Measurements from ENCODE around the gene SGMS2.
"Not testable (repeated sequence)": the region's sequence is repeated elsewhere in the genome, so short reads cannot be mapped to it uniquely, and the experiment has no call there.

The SGMS2 gene

DNA sequence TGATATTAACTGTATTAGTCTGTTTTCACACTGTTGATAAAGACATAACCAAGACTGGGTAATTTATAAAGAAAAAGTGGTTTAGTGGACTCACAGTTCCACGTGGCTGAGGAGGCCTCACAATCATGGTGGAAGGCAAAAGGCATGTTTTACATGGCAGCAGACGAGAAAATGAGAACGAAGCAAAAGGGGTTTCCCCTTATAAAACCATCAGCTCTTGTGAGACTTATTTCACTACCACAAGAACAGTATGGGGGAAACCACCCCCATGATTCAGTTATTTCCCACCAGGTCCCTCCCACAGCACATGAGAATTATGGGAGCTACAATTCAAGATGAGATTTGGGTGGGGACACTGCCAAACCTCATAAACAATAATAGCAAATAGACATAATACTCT lies 80.3 kb downstream of the SGMS2 start:
- FAIRE-seq; DNase-seq (ENCODE audit: insufficient read length, low spot score): not testable (repeated sequence)

DNA sequence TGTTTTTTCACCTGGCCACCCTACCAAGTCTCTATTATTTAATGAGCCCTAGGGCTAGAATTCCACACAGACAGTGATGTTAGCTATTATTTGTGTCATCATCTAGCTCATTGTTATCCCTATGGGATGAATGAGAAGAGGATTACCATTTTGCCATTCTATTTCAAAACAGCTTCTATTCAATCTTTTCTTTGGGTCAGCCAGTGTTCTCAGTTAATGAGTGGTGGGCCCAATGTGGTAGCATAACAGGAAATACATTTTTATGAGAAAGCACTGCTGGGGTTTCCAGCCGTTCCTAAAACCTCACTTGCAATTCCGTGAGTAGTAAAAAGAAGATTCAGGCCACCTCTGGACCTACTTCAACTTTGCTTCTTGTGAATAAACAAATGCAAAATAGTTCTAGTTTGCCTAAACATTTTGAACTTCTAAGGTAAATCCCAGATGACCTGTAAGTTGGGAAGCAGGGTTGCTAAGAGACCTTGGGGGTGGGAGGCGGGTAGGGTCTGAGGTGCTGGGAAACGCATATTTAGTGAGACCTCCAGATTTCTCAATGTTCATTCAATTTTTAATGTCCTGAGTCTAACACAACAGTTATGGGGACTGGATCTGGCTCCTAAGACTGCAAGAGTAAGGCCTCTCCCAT lies 81.8 kb downstream of the SGMS2 start:
- FAIRE-seq = no peak
- DNase-seq (ENCODE audit: insufficient read length, low spot score) = no peak

DNA sequence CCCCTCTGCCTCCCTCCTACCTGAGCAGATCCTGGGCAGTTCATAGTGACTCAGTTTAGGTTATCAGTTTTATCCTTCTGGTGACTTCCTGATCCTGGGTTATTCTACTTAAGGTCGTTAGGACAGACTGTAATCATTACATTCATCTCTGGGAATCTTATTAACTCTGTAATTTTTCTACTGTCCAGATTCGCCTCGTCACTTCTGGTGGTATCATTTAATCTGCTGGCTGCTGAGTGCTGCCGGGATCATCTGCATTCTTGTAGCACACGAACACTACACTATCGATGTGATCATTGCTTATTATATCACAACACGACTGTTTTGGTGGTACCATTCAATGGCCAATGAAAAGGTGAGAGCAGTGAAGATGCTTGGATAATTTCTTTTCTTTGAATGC lies 83.6 kb downstream of the SGMS2 start:
- DNase-seq (ENCODE audit: insufficient read length, low spot score) (no peak), FAIRE-seq (no peak)

DNA sequence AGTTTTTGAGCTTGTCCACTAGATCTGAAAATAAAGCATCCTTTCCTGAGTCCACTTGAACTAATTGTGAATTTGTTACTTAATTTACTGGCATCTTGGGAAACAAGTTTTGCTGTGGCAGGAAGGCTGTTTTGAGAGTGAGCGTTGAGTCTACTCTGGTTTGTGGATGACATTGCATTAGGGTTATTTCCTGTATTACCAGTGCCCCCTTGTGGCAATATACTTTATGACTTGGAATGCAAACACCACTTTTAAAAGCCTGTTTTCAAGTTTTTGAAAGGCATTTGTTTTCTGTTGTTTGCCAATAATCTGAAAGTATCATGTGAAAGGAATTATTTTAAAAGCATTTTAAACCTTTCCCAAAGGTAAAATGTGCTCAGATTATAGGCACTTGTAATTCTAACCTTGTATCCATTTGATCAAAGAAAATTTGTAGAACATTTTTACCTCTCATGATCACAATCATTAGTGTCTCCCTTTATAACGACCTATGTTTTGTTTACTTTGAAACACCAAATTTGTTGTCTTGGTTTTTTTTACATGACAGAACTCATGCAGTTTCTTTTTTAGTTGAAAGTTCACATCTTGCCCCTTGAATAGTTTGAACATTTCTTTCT lies 88.7 kb downstream of the SGMS2 start:
- FAIRE-seq (no peak), DNase-seq (ENCODE audit: insufficient read length, low spot score) (peak; percentile 13)

DNA sequence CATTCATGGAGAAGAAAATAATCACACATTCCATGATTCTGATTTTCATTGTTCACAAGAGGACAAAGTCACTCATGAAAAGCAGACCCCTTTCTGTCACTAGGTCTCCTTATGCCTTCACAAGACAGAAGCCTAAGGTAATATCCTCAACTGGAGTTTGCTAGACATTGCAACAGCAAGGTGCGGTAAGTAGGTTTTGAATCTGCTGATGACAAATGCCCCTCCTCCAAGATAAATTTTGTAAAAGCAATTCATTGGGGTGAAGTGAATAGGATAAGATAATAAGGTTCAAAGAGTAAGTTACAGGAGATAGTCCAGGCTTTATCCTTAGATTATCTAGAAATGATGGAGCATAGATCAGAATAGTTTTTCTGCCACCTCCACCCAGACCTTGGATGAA lies 90.5 kb downstream of the SGMS2 start:
- FAIRE-seq (no peak), DNase-seq (ENCODE audit: insufficient read length, low spot score) (no peak)

DNA sequence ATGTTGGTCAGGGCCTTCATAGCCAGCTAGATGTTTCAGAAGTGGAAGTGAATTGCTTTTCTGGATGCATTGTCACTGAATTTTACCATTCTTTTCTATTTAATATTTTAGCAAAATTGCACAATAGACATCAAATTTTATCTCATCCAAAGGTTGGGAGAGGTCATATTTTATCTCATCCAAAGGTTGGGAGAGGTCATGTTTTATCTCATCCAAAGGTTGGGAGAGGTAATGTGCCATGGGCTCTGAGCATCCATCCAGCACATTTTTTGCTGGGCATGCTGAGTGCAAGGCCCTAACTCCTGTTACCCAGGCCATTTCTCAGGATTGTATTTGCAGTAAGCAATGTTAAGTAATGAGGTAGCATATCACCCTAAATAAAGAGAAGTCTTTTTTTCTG lies 91.9 kb downstream of the SGMS2 start:
- no peak for FAIRE-seq
- DNase-seq (ENCODE audit: insufficient read length, low spot score) = no peak

DNA sequence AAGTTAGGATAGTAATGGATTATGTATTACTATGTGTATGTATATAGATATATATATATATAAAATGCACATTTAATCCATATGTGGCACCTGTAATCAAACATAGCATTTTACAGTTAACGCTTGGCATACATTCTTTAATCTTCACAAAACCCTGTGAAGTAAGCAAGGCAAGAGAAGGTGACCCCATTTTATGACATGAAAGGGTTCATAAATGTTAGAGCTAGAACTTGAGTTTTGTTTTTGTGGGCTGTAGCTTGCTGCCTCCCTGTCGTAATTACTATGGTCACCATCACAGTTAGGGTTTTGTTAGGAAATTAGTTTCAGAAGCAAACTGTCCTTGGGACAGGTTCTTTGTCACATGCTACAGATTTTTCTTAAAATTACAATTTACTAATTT lies 92.8 kb downstream of the SGMS2 start:
- no peak for FAIRE-seq
- no peak for DNase-seq (ENCODE audit: insufficient read length, low spot score)

DNA sequence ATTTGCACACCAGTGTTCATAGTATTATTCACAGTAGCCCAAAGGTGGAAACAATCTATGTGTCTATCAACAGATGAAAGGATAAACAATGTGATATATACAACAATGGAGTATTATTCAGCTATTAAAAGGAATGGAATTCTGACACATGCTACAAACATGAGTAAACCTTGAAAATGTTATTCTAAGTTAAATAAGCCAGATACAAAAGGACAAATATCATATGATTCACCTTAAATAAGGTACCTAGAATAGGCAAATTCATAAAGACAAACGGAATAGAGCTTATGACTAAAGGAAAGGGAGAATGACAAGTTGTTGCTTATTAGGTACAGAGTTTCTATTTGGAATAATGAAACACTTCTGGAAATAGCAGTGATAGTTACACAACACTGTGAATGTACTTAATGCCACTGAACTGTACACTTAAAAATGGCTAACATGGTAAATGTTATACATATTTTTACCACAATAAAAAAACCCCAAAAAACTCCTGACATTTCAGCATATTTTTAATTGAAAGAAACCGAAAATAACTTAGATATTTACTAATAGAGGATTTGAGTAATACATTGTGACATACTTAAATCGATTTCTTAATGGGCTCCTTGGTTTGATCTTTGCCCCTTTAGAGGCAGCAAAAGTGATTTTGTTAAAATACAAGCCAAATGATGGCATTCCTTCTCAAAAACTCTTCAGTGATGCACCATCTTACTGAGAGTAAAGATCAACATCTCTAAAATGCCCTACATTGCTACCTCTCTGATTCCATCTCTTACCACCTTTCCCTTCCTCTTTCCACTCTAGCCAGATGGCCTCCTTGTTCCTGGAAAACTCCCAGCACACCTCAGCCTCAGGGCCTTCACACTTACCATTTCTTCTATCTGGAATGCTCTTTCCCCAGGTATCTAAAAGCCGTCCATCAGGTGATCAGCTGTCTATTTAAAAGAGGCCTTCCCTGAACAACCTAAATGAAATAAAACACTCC lies 98.0 kb downstream of the SGMS2 start:
- FAIRE-seq (no peak), DNase-seq (ENCODE audit: insufficient read length, low spot score) (no peak)

DNA sequence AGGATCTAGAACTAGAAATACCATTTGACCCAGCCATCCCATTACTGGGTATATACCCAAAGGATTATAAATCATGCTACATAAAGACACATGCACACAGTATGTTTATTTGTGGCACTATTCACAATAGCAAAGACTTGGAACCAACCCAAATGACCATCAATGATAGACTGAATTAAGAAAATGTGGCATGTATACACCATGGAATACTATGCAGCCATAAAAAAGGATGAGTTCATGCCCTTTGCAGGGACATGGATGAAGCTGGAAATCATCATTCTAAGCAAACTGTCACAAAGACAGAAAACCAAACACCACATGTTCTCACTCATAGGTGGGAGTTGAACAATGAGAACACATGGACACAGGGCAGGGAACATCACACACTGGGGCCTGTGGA lies 101.0 kb downstream of the SGMS2 start:
- FAIRE-seq = not testable (repeated sequence)

DNA sequence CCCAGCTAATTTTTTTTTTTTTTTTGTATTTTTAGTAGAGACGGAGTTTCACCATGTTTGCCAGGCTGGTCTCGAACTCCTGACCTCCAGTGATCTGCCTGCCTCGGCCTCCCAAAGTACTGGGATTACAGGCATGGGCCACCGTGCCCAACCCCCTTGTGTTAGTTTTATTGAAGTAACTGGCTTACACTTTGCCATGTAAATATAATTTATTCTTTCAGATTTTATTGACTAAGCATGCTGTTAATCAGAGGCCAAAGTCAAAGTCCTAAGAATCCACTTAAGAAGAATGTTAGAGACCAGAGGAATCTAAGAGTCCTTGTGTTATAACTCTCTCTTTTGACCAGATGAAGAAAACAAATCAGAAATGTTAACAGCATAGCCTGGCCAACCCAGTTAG lies 102.1 kb downstream of the SGMS2 start:
- DNase-seq (ENCODE audit: insufficient read length, low spot score); FAIRE-seq: not testable (repeated sequence)

More for the DNA sequence above, 101.0 kb downstream of the SGMS2 start:
- not testable (repeated sequence) for DNase-seq (ENCODE audit: insufficient read length, low spot score)

DNA sequence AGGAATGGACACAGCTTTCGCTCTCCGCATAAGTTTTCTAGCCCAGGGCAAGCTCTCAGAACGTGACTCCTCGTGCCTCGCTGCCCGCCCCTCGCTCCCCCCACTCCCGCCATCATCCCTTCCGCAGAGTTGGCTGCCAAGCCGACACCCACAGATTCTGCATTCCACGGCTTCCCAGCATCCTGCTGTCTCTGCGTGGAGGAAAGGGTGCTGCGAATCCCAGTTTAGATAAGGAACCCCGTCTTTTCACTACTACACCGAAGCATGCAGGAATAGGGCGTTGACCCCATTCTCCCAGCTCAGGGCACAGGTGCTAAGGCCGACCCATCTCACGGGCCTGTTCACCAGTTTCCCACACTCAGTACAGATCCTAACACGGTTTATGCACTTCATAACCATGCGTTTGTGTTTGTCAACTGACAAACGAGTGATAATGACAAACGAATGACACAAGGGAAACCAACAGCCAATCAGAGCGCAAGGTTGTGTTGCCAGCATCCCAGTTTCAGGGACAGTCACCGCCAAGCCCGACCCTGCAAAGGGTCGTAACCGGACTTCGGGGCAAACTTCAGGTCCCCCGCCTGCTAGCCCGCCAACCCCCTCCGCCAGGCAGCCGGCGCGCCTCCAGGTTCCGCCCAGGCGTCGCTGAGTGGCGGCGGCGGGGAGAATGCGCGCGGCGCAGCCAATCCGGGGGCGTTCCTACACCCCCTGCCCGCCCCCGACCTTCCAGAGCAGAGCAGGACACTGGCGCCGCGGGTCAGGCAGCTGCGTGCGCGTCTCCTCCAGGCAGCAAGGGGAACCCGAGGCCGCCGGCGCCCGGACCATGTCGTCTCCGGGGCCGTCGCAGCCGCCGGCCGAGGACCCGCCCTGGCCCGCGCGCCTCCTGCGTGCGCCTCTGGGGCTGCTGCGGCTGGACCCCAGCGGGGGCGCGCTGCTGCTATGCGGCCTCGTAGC lies 106.4 kb downstream of the SGMS2 start, which contains the start of gene CYP2U1:
TSS of gene CYP2U1 (plus strand) at position 729 of the 954 bp plus-strand sequence. CDS start at position 824, 95 bp downstream.
- DNase-seq (ENCODE audit: insufficient read length, low spot score) (peak; percentile 62), FAIRE-seq (no peak)

DNA sequence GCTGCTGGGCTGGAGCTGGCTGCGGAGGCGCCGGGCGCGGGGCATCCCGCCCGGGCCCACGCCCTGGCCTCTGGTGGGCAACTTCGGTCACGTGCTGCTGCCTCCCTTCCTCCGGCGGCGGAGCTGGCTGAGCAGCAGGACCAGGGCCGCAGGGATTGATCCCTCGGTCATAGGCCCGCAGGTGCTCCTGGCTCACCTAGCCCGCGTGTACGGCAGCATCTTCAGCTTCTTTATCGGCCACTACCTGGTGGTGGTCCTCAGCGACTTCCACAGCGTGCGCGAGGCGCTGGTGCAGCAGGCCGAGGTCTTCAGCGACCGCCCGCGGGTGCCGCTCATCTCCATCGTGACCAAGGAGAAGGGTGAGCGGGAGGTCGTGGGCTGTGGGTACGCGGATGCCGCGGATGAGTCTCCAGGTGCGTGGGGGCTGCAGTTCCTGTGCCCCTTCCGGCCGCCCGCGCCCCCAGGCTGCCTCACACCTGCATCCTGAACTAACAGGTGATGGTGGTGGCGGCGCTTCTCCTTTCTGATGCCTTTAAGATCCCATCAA lies 107.1 kb downstream of the SGMS2 start:
- DNase-seq (ENCODE audit: insufficient read length, low spot score) = no peak
- FAIRE-seq = no peak

DNA sequence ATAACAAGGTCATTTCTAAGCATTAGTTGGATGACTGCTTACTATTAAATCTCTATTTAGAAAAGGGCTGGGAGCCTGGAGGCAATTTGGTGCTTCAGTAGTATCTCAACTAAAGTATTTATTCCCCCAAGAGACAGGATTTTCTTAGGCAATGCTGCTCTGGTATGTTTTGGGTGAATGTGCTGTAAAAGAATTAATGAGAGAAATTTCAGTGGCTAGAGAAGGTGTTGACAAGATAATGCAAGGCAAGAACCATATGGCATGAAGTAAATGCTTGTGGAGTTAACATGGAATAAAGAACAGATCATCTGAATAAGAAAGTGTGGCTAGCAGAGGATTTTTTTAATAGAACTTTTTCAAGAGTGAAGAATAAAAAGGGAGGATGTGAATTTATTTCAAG lies 110.5 kb downstream of the SGMS2 start:
- FAIRE-seq (no peak), DNase-seq (ENCODE audit: insufficient read length, low spot score) (no peak)

DNA sequence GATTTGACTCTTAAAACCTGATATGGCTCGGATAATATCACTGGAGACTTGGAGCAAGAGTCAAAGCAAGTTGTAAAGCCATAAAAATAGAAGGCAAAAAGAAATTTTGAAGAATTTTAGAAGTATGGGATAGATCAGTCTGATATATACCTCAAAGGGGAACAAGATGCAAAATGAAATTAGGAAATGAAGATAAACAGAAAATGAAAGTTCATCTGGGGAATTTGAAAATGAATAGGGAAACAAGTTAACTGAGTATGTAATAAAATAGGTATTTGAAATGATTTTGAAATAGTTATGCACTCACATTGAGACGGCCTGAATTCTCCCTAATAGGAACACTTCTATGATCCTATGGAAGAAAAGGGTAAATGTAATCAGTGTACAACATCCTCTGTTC lies 112.3 kb downstream of the SGMS2 start:
- no peak for DNase-seq (ENCODE audit: insufficient read length, low spot score)
- FAIRE-seq = no peak

DNA sequence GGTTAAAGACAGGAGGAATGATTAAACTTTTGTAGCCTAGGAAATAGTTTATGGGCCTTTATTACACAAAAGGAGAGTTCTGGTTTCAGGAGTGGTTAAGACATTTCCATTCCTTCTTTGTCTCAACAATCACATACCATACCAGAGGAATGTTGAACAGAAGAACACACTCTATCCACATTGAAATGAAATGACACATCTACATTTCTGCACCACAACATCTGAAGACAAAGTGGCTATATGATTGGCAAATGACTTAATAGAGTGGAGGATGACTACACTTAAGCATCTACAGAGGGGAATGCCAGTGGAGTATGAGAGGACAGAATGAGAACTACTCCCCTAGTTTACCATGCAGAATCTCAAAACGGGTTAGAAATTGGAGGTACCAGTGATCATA lies 114.6 kb downstream of the SGMS2 start:
- DNase-seq (ENCODE audit: insufficient read length, low spot score) = no peak
- FAIRE-seq = no peak

DNA sequence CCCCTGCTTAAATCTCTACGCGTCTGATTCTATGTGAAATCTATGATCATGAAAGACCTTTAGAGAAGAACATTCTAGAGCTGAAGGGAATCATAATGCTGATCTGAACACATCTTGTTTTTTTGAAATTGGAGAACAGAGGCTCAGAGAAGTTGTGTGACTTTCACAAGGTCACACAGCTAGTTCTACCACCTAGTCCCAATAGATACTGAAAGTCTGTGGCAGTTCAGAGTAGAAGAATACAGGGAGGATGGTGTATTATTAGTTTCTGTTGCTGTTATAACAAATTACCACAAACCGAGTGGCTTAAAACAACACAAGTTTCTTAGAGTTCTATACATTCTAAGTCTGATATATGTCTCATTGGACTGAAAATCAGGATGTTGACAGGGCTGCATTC lies 121.1 kb downstream of the SGMS2 start:
- FAIRE-seq = no peak
- no peak for DNase-seq (ENCODE audit: insufficient read length, low spot score)

DNA sequence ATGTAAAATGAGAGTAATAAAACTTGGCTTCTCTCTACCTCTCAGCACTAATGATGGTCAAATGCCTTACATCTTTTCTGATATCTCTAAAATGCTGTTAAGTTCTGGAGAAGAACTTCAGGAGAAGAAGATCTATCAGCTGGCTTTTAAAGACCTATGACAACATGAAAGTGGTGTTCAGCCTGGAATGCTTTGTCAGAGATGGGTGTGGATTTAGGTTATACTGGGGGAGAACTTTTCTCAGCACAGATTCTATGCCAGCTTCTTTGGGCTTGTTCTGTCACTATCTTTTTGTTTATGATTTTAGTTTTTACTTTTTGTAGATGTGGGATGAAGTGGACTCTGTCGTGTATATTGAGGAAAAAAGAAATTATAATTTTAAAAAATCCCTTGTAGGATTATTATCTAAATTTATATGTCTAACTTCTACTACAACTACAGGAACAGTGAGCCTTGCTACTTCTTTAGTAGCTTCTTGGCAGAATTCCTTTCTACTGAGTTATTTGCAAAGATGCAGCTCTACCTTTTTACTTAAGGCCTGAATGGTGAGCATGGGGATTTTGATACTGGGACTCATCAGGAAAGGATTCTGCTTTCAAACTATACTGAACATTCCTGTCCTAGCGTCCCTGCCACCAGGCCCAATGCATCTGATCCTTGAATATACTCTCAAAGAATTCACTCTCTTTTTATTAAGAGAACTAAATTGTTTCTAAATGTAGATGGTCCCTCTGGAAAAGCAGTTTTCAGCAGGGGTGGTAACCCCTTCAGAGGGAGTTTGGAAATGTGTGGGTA lies 126.2 kb downstream of the SGMS2 start:
- FAIRE-seq (no peak), DNase-seq (ENCODE audit: insufficient read length, low spot score) (no peak)

DNA sequence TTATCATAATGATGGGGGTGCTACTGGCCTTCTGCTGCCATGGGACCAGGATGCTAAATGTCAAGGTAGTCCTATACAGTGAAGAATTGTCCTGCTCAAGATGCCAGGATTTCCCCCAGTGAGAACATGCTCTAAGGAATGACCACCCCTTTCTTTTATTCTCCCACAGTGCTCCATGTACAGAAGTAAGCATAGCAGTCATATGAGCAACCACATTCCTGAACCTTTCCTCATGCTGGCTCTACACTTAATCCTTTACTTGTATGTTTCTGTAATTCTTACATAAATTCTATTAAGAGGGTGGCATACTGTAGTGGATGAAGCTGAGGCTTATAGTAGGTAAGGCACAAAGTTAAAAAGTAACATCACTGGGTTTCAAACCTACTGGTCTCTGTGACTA lies 126.8 kb downstream of the SGMS2 start:
- FAIRE-seq = no peak

DNA sequence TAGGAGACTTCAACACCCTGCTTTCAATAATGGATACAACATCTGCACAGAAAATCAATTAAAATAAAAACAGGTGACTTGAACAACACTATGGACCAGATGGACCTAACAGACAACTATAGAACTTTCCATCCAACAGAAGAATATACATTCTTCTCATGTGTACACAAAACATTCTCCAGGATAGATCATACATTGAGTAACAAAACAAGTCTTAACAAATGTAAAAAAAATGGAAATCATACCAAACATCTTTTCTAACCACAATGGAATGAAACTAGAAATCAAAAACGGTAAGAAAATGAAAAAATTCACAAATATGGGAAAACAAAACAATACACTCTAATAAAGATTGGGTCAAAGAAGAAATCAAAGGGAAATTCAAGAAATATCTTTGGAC lies 131.3 kb downstream of the SGMS2 start:
- DNase-seq (ENCODE audit: insufficient read length, low spot score) (no peak), FAIRE-seq (no peak)

More for the DNA sequence above, 126.8 kb downstream of the SGMS2 start:
- DNase-seq (ENCODE audit: insufficient read length, low spot score) = no peak
